ENCODE data around the gene GPR137C. TPM values are rescaled to one million over a fixed set of nuclear protein-coding genes. Genes with fewer than 3 reads are reported as not detected.

The GPR137C gene
- total and polyA plus RNA-seq, 2 of the 13 experiments (the other 11 are each of a cell fraction or from before 2014, with no cell fraction given): 0.34 to 0.51 TPM

DNA sequence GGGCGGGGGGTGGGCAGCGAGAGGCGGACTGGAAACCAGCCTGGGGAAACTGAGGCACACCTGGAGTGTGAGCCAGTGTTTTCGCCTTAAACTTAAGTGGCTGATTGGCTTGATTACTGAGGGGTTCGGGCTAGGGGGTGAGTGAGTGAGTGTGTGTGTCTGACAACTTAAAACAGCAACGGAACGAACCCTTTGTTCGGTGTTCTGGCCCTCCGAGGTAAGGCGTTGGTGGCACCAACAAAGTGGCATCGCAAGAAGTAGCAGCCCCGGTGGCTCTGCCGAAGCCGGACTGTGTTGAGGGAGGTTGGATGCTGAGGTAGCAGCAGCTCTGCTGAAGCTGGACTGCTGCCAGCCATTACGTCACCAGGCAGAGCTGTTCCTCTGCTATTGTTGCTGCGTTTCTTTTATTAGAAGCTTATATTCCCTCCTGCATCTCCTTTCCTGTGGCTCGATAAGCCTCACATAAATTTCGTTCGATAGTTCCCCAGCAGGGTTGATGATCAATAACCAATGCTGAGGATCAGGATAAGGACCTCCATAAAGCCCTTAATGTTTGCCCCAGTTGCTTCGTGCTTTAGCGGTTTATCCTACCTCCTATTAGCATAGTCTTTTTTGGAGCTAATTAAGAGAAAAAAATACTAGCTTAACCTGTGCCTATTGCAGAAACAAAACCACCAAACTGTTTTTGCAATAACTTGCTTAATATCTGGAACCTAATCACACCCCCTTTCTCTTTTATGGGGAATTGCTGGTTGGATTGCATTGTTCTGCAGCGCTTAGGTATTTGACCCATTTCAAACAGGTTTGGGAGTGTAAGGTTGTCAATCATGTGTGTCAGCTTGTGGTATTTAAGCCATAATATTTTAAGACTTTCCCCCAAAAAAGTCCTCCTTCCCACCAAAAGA is 1.3 kb downstream of the GPR137C start (continued):
- TF ChIP-seq, protein P1, sequence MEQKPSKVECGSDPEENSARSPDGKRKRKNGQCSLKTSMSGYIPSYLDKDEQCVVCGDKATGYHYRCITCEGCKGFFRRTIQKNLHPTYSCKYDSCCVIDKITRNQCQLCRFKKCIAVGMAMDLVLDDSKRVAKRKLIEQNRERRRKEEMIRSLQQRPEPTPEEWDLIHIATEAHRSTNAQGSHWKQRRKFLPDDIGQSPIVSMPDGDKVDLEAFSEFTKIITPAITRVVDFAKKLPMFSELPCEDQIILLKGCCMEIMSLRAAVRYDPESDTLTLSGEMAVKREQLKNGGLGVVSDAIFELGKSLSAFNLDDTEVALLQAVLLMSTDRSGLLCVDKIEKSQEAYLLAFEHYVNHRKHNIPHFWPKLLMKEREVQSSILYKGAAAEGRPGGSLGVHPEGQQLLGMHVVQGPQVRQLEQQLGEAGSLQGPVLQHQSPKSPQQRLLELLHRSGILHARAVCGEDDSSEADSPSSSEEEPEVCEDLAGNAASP (CRISPR knock-in tag; IDR thresholded peaks at IDR 0.05; ENCODE audit: borderline replicate concordance): no peak
- TF ChIP-seq ZNF143 (CRISPR knock-in tag; IDR thresholded peaks at IDR 0.05) (no peak; the same call in 1 of the 2 replicates), ZXDC (CRISPR knock-in tag; IDR thresholded peaks at IDR 0.05) (no peak), KAT8 (CRISPR knock-in tag; IDR thresholded peaks at IDR 0.05) (peak; percentile 21; the same call in 1 of the 2 replicates), DDIT3 (CRISPR knock-in tag; IDR thresholded peaks at IDR 0.05) (no peak), AHDC1 (CRISPR knock-in tag; IDR thresholded peaks at IDR 0.05; ENCODE audit: borderline replicate concordance) (no peak), CBX5 (CRISPR knock-in tag; IDR thresholded peaks at IDR 0.05; ENCODE audit: borderline replicate concordance) (no peak), MED1 (CRISPR knock-in tag; IDR thresholded peaks at IDR 0.05) (no peak), ZNF737 (CRISPR knock-in tag; IDR thresholded peaks at IDR 0.05; ENCODE audit: borderline replicate concordance) (no peak), SETDB1 (CRISPR knock-in tag; IDR thresholded peaks at IDR 0.05; ENCODE audit: borderline replicate concordance) (no peak), GPN1 (CRISPR knock-in tag; IDR thresholded peaks at IDR 0.05; ENCODE audit: borderline replicate concordance) (no peak)
- TF ChIP-seq, protein P2, sequence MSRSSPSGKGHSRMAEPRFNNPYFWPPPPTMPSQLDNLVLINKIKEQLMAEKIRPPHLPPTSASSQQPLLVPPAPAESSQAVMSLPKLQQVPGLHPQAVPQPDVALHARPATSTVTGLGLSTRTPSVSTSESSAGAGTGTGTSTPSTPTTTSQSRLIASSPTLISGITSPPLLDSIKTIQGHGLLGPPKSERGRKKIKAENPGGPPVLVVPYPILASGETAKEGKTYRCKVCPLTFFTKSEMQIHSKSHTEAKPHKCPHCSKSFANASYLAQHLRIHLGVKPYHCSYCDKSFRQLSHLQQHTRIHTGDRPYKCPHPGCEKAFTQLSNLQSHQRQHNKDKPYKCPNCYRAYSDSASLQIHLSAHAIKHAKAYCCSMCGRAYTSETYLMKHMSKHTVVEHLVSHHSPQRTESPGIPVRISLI (CRISPR knock-in tag; IDR thresholded peaks at IDR 0.05; ENCODE audit: borderline replicate concordance): no peak
- TF ChIP-seq, protein P3, sequence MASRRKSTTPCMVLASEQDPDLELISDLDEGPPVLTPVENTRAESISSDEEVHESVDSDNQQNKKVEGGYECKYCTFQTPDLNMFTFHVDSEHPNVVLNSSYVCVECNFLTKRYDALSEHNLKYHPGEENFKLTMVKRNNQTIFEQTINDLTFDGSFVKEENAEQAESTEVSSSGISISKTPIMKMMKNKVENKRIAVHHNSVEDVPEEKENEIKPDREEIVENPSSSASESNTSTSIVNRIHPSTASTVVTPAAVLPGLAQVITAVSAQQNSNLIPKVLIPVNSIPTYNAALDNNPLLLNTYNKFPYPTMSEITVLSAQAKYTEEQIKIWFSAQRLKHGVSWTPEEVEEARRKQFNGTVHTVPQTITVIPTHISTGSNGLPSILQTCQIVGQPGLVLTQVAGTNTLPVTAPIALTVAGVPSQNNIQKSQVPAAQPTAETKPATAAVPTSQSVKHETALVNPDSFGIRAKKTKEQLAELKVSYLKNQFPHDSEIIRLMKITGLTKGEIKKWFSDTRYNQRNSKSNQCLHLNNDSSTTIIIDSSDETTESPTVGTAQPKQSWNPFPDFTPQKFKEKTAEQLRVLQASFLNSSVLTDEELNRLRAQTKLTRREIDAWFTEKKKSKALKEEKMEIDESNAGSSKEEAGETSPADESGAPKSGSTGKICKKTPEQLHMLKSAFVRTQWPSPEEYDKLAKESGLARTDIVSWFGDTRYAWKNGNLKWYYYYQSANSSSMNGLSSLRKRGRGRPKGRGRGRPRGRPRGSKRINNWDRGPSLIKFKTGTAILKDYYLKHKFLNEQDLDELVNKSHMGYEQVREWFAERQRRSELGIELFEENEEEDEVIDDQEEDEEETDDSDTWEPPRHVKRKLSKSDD (CRISPR knock-in tag; IDR thresholded peaks at IDR 0.05; ENCODE audit: low read depth): no peak

Data from HepG2 (cell line).